Lung (tissue), 12 donors: ENCODE results near the gene ARHGEF4. TPM values are rescaled to one million over a fixed set of nuclear protein-coding genes. Genes with fewer than 3 reads are reported as not detected.

ENCODE experiments used
- ATAC-seq: fragments of 200-7000 bp; cut with Tn5 transposase; one replicate; pipeline ENCODE4 v1.9.1; 2020; ENCODE audit warnings: moderate number of reproducible peaks; ENCODE audit not compliant: insufficient read depth, low FRiP score
- DNase-seq, 3 donors: peaks; one replicate each; pipeline ENCODE4 v3.0.0-alpha.2; 2013 to 2017
- H3K27ac ChIP-seq, 2 donors: one replicate each; pipeline ENCODE4 v1.5.1; 2013; ENCODE audit warnings: mild to moderate bottlenecking in 2 of 2, moderate library complexity in 2 of 2, control low read depth in 1 of 2, inconsistent platforms in 1 of 2, low read depth in 1 of 2, low read length in 1 of 2
- H3K27me3 ChIP-seq, 3 donors: one replicate each; pipeline ENCODE4 v1.5.1; 2013; ENCODE audit warnings: low read length in 2 of 3; ENCODE audit not compliant: control insufficient read depth in 3 of 3, insufficient read depth in 3 of 3
- H3K36me3 ChIP-seq, 4 donors: one replicate each; pipeline ENCODE4 v1.5.1; 2013; ENCODE audit warnings: low read length in 4 of 4, mild to moderate bottlenecking in 1 of 4, moderate library complexity in 1 of 4; ENCODE audit not compliant: control insufficient read depth in 4 of 4, insufficient read depth in 4 of 4
- H3K4me1 ChIP-seq, 5 donors: one replicate each; pipeline ENCODE4 v1.5.1; 2013; ENCODE audit warnings: low read length in 5 of 5, mild to moderate bottlenecking in 2 of 5, moderate library complexity in 1 of 5; ENCODE audit not compliant: control insufficient read depth in 5 of 5, insufficient read depth in 5 of 5
- H3K4me3 ChIP-seq: one replicate; pipeline ENCODE4 v1.5.1; 2013; ENCODE audit warnings: mild to moderate bottlenecking, control low read depth, moderate library complexity
- H3K9ac ChIP-seq, 2 donors: one replicate each; pipeline ENCODE4 v1.5.1; 2013; ENCODE audit warnings: low read length in 2 of 2, control low read depth in 1 of 2; ENCODE audit not compliant: insufficient read depth in 1 of 2
- H3K9me3 ChIP-seq, 4 donors: one replicate each; pipeline ENCODE4 v1.5.1; 2013; ENCODE audit warnings: low read length in 3 of 4, mild to moderate bottlenecking in 1 of 4, moderate library complexity in 1 of 4; ENCODE audit not compliant: control insufficient read depth in 4 of 4, insufficient read depth in 3 of 4
- CTCF ChIP-seq: IDR thresholded peaks from 2 replicates; pipeline ENCODE4 v1.5.1; 2012; ENCODE audit warnings: mild to moderate bottlenecking; ENCODE audit errors: control extremely low read depth, extremely low read depth
- WGBS, 2 donors: extraction: QIAGEN DNeasy Blood & Tissue Kit; methylation state at CpG; one replicate each; pipeline ENCODE4 v1.1.7; 2013; 5-methylcytosine and 5-hydroxymethylcytosine counted together
- polyA plus RNA-seq, 2 donors: library from polyadenylated mRNA; stranded (reverse); fragments of 200-250 nt; gene quantifications; one replicate each; pipeline ENCODE4 v1.2.1, GENCODE V29; 2013
- total RNA-seq, 2 donors: library from RNA; depleted of rRNA in 1 of 2; stranded (reverse); fragments of >200 nt in 1 of 2; gene quantifications; one replicate each; pipeline ENCODE4 v1.2.1, GENCODE V29; 2014 to 2021
- donor health status: control.
- donor health status: control.
- donor health status: Bipolar disorder and iron deficiency.
- donor health status: healthy.
- donor health status: DM: yes; HTN: yes; CAD: no.

Gene ARHGEF4
- total and polyA plus RNA-seq, 4 donors: 1.8 to 15.9 (median 6.9) TPM

- ATAC-seq (no peak), DNase-seq (no peak)
- Histone ChIP-seq H3K27ac (no peak overlapping the region), H3K27me3 (peaks cover 8 to 63% (median 31%) of the 10 kb centered on the region in 3 donors), H3K4me1 (peaks cover 0 to 15% (median 5%) of the 10 kb centered on the region in 5 donors), H3K9ac (no peak overlapping the region), H3K36me3 (no peaks in the 10 kb centered on the region), H3K4me3 (no peak overlapping the region), H3K9me3 (peaks cover 0 to 3% (median 0%) of the 10 kb centered on the region in 4 donors)
- no peak for TF ChIP-seq CTCF
- 85 to 89% methylated on average over 11 of the region's 11 CpGs for WGBS, 2 donors
Observed at GRCh38 chr2:131036696-131037397, 200.1 kb downstream of the ARHGEF4 start.

- peaks cover 0 to 2% (median 0%) of the 10 kb centered on the region in 4 donors for H3K9me3 ChIP-seq
- WGBS, 2 donors: 61 to 74% methylated on average over 6 of the region's 6 CpGs
- TF ChIP-seq CTCF: no peak
- no peak overlapping the region for H3K4me3 ChIP-seq
- peaks cover 8 to 63% (median 31%) of the 10 kb centered on the region in 3 donors for H3K27me3 ChIP-seq
- no peak for ATAC-seq
- peaks cover 0 to 15% (median 5%) of the 10 kb centered on the region in 5 donors for H3K4me1 ChIP-seq
- no peak overlapping the region for H3K27ac ChIP-seq
- no peak for DNase-seq
- H3K9ac ChIP-seq: no peak overlapping the region
- H3K36me3 ChIP-seq: no peaks in the 10 kb centered on the region
Observed at GRCh38 chr2:131037398-131038257, 200.9 kb downstream of the ARHGEF4 start.

- peaks cover 8 to 61% (median 29%) of the 10 kb centered on the region in 3 donors for H3K27me3 ChIP-seq
- DNase-seq: no peak
- no peak overlapping the region for H3K9ac ChIP-seq
- H3K36me3 ChIP-seq: no peaks in the 10 kb centered on the region
- WGBS, 2 donors: 89% methylated on average over 17 of the region's 17 CpGs
- no peak overlapping the region for H3K27ac ChIP-seq
- H3K9me3 ChIP-seq: peaks cover 0 to 2% (median 0%) of the 10 kb centered on the region in 4 donors
- peaks cover 0 to 15% (median 5%) of the 10 kb centered on the region in 5 donors for H3K4me1 ChIP-seq
- no peak for TF ChIP-seq CTCF
- ATAC-seq: no peak
- H3K4me3 ChIP-seq: no peak overlapping the region
Observed at GRCh38 chr2:131038258-131039100, 201.8 kb downstream of the ARHGEF4 start.
